ENCODE measurements around the gene AGPAT2. TPM values are rescaled to one million over a fixed set of nuclear protein-coding genes. Genes with fewer than 3 reads are reported as not detected.
A peak's percentile ranks its signal among the peaks of the same experiment; 100 is the strongest.

Gene AGPAT2
- total RNA-seq, 1 donor from 2014 or later, result 40.5 TPM

DNA sequence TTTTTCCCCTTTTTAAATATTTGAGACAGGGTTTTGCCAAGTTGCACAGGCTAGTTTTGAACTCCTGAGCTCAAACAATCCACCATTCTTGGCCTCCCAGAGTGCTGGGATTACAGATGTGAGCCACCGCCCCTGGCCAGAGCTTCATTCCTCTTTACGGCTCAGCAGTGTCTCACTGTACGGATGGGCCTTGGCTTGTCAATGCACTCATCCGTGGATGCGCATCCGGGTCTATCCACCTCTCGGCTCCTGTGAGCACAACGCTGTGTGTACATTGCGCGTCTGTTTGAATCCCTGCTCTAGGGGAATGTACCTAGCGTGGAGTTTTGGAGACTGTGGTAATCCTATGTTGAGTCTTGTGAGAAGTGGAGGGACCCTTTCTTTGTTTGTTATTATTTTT, 35.4 kb downstream of the AGPAT2 start:
- Mint-ChIP-seq H3K27me3 (ENCODE audit: low read depth) (peaks cover 19% of the 10 kb centered on the region), H3K36me3 (ENCODE audit: low read depth) (no peaks in the 10 kb centered on the region), H3K9me3 (no peaks in the 10 kb centered on the region), H3K27ac (no peak overlapping the region), H3K4me1 (ENCODE audit: low read depth) (no peaks in the 10 kb centered on the region), H3K4me3 (ENCODE audit: low read depth) (no peak overlapping the region)
- DNase-seq (ENCODE audit: low spot score), result no peak
- intact Hi-C loops (cut with micrococcal nuclease), result no loop called here

GRCh38 chr9:136650648-136651047, 36.6 kb downstream of the AGPAT2 start:
- DNase-seq (ENCODE audit: low spot score), result no peak
- H3K4me1 Mint-ChIP-seq (ENCODE audit: low read depth), result no peaks in the 10 kb centered on the region
- H3K27ac Mint-ChIP-seq, result no peak overlapping the region
- H3K27me3 Mint-ChIP-seq (ENCODE audit: low read depth), result peaks cover 17% of the 10 kb centered on the region
- H3K4me3 Mint-ChIP-seq (ENCODE audit: low read depth), result no peak overlapping the region
- intact Hi-C loops (cut with micrococcal nuclease), result no loop called here
- H3K9me3 Mint-ChIP-seq, result no peaks in the 10 kb centered on the region
- no peaks in the 10 kb centered on the region for H3K36me3 Mint-ChIP-seq (ENCODE audit: low read depth)

DNA sequence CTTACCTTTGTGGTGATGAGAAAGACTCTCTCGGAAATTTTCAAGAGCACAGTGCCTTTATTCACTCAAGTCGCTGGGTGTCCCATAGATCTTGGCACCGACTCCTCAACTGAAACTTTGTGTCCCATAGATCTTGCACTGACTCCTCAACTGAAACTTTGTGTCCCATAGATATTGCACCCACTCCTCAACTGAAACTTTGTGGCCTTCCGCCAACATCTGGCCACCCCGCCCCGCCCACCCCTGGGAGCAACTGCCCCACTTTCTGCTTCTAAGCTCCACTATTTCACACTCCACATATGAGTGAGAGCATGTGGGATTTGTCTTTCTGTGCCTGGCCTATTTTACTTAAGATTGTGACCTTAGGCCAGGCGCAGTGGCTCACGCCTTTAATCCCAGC, 37.2 kb downstream of the AGPAT2 start:
- Mint-ChIP-seq H3K27me3 (ENCODE audit: low read depth) (peaks cover 17% of the 10 kb centered on the region), H3K36me3 (ENCODE audit: low read depth) (no peaks in the 10 kb centered on the region), H3K4me1 (ENCODE audit: low read depth) (no peaks in the 10 kb centered on the region), H3K9me3 (no peaks in the 10 kb centered on the region), H3K4me3 (ENCODE audit: low read depth) (no peak overlapping the region), H3K27ac (no peak overlapping the region)
- intact Hi-C loops (cut with micrococcal nuclease), result no loop called here
- no peak for DNase-seq (ENCODE audit: low spot score)

DNA sequence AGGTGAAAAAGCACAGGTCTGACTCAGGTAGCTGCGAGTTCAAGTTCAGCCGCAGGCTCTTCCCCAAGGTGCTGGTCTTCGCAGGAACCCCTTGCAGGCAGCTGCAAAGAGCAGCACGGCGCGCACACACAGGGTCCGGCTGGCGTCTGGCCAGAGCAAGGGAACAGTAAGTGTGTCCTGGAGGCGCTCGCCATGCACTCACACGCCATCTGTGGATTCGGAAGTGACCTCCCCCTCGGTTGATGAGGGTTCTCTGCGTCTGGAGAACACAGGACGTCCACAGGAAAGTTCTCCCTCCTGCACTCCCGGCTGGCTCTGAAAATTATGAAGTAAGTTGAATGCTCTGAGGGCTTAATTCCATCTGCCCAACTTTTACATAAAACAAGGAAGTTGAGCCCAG, 38.5 kb downstream of the AGPAT2 start:
- DNase-seq (ENCODE audit: low spot score), result no peak

DNA sequence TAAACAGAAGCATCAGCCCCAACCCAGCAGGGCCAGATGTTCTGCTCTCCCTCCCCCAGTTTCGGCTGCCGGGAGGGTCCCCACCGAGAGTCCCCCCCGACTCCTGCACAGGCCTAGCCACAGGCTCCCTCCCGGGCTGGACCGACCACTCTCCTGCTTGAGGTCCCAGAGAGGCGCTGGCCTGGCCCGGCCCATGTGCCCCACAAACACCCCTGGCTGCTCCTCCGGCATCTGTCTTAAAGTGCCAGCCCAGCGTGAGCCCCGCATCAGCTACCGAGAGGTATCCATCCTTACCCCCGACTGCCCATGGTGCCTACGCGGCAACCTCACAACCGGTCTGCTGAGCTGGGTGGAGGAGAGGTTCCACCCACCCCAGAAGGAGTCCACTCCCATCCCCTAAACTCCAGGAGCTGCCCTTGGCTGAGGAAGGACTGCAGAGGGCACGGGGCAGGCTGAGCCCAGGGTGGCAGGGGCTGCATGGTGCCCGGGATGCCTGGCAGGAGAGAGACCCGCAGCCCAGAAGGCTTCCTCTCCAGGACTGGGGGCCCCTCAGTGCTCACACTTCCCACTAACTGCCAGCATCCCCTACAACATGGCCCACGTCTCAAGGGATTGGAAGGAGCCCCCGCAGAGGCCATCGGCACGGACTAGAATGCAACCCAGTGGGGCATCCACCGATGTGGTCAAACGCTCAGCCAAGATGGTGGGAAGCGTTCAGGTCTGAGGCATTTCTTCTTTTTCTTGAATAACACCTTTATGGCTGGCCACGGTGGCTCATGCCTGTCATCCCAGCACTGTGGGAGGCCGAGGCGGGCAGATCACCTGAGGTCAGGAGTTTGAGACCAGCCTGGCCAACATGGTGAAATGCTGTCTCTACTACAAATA, 40.2 kb downstream of the AGPAT2 start:
- DNase-seq (ENCODE audit: low spot score), result no peak
- intact Hi-C loops (cut with micrococcal nuclease), result no loop called here
- Mint-ChIP-seq H3K4me1 (ENCODE audit: low read depth) (no peaks in the 10 kb centered on the region), H3K27me3 (ENCODE audit: low read depth) (peaks cover 31% of the 10 kb centered on the region), H3K36me3 (ENCODE audit: low read depth) (no peaks in the 10 kb centered on the region), H3K27ac (no peak overlapping the region), H3K9me3 (no peaks in the 10 kb centered on the region), H3K4me3 (ENCODE audit: low read depth) (no peak overlapping the region)

More for the DNA sequence above, 38.5 kb downstream of the AGPAT2 start:
- H3K4me1 Mint-ChIP-seq (ENCODE audit: low read depth), result no peaks in the 10 kb centered on the region
- no peaks in the 10 kb centered on the region for H3K36me3 Mint-ChIP-seq (ENCODE audit: low read depth)
- H3K9me3 Mint-ChIP-seq, result no peaks in the 10 kb centered on the region
- no peak overlapping the region for H3K4me3 Mint-ChIP-seq (ENCODE audit: low read depth)
- peaks cover 20% of the 10 kb centered on the region for H3K27me3 Mint-ChIP-seq (ENCODE audit: low read depth)
- no peak overlapping the region for H3K27ac Mint-ChIP-seq
- intact Hi-C loops (cut with micrococcal nuclease), result no loop called here

DNA sequence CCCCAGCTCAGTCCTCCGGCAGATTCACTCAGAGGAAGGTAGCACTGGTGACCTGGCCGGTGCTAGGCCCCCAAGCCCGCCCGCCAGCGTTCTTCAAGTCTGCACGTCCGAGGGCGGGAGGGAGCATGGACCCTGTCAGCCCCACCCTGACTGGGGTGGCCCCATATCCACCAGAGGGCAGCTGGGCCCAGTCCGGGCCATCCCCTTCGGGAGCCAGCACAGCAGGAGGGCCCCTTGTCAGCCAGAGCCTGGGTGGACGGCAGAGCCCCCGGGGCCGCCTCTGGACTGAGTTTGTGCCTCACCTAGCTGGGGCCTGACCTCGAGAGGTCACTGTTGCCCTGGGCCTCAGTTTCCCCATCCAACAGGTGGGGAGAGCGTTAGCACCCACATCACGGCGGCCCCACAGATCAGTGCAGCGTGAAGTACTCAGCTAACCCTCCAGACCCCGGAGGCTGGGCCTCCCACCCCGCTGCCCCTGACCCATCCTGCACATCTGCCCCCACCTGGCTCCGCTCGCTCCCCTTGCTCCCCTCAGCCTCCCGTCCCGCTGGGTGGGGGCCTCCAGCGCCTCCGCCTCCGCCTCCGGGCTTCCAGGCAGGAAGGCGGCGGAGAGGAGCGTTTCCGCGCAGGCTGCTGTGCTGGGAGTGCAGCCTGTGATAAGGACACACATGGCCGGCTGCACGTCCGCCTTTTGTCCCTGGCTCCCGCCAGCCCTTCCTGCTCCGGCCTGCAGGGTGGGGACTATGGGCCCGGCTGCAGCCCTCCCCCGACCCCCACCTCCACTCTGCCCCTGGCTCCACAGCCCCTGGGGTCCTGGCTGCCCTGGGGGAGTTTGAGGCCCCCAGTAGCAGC, 41.1 kb downstream of the AGPAT2 start:
- no peaks in the 10 kb centered on the region for H3K4me1 Mint-ChIP-seq (ENCODE audit: low read depth)
- no peak for DNase-seq (ENCODE audit: low spot score)
- H3K27me3 Mint-ChIP-seq (ENCODE audit: low read depth), result peaks cover 31% of the 10 kb centered on the region
- H3K36me3 Mint-ChIP-seq (ENCODE audit: low read depth), result no peaks in the 10 kb centered on the region
- no peak overlapping the region for H3K4me3 Mint-ChIP-seq (ENCODE audit: low read depth)
- intact Hi-C loops (cut with micrococcal nuclease), result no loop called here
- H3K27ac Mint-ChIP-seq, result no peak overlapping the region
- no peaks in the 10 kb centered on the region for H3K9me3 Mint-ChIP-seq

- no peak overlapping the region for H3K4me3 Mint-ChIP-seq (ENCODE audit: low read depth)
- H3K36me3 Mint-ChIP-seq (ENCODE audit: low read depth), result no peaks in the 10 kb centered on the region
These were observed 41.8 kb downstream of the AGPAT2 start for GRCh38 chr9:136645352-136645902.

DNA sequence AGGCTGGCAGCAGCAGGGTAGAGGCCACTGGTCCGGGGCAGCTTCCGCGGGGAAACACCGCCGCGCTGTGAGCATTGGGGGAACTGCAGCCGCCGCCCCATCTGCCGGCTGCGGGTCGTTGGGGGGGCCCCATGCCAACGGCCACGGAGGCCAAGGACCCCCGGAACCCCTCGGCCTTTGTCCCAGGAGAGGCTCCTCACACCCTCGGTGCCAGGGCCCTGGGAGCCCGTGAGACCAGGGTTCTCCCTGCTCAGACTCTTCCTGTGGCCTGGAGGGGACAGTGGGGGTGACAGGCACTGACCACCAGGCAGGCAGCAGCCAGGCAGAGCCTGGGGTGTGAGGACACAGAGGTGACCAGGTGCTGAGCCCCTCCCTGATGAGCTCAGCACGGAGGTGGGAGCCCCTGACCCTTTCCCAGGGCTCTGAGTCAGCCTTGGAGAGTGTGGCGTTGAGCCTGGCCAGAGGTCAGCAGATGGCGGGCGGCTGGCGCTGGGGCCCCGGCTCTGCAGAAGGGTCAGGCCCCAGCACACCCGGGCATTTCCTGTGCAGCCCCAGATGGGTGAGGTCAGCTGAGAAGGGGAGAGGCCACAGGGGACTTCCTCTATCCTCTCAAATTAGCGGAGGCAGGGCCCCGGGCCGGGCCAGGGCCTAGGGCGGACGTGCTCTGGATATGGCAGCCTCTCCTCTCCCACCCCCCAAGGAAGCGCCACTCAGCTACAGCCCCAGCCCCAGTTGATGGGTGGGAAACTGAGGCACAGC, 42.5 kb downstream of the AGPAT2 start:
- no peaks in the 10 kb centered on the region for H3K36me3 Mint-ChIP-seq (ENCODE audit: low read depth)
- no peak overlapping the region for H3K4me3 Mint-ChIP-seq (ENCODE audit: low read depth)
- DNase-seq (ENCODE audit: low spot score), result peak; percentile 64
- H3K4me1 Mint-ChIP-seq (ENCODE audit: low read depth), result no peaks in the 10 kb centered on the region
- H3K27ac Mint-ChIP-seq, result no peak overlapping the region
- intact Hi-C loops (cut with micrococcal nuclease), result loop anchor here (1.0 kb wide), 1 partner anchor 159 kb away; no protein-coding TSS in a partner anchor
- H3K9me3 Mint-ChIP-seq, result no peaks in the 10 kb centered on the region
- peaks cover 29% of the 10 kb centered on the region for H3K27me3 Mint-ChIP-seq (ENCODE audit: low read depth)

More at GRCh38 chr9:136645352-136645902, 41.8 kb downstream of the AGPAT2 start:
- intact Hi-C loops (cut with micrococcal nuclease), result no loop called here
- no peaks in the 10 kb centered on the region for H3K4me1 Mint-ChIP-seq (ENCODE audit: low read depth)
- H3K27me3 Mint-ChIP-seq (ENCODE audit: low read depth), result peaks cover 31% of the 10 kb centered on the region
- no peak for DNase-seq (ENCODE audit: low spot score)
- H3K27ac Mint-ChIP-seq, result no peak overlapping the region
- no peaks in the 10 kb centered on the region for H3K9me3 Mint-ChIP-seq

- Mint-ChIP-seq H3K9me3 (no peaks in the 10 kb centered on the region), H3K27ac (no peak overlapping the region), H3K4me1 (ENCODE audit: low read depth) (no peaks in the 10 kb centered on the region), H3K36me3 (ENCODE audit: low read depth) (no peaks in the 10 kb centered on the region), H3K27me3 (ENCODE audit: low read depth) (peaks cover 28% of the 10 kb centered on the region), H3K4me3 (ENCODE audit: low read depth) (no peak overlapping the region)
- intact Hi-C loops (cut with micrococcal nuclease), result loop anchor here (1.0 kb wide), 1 partner anchor 159 kb away; no protein-coding TSS in a partner anchor
- no peak for DNase-seq (ENCODE audit: low spot score)
These were observed 43.0 kb downstream of the AGPAT2 start for GRCh38 chr9:136644343-136644592.

DNA sequence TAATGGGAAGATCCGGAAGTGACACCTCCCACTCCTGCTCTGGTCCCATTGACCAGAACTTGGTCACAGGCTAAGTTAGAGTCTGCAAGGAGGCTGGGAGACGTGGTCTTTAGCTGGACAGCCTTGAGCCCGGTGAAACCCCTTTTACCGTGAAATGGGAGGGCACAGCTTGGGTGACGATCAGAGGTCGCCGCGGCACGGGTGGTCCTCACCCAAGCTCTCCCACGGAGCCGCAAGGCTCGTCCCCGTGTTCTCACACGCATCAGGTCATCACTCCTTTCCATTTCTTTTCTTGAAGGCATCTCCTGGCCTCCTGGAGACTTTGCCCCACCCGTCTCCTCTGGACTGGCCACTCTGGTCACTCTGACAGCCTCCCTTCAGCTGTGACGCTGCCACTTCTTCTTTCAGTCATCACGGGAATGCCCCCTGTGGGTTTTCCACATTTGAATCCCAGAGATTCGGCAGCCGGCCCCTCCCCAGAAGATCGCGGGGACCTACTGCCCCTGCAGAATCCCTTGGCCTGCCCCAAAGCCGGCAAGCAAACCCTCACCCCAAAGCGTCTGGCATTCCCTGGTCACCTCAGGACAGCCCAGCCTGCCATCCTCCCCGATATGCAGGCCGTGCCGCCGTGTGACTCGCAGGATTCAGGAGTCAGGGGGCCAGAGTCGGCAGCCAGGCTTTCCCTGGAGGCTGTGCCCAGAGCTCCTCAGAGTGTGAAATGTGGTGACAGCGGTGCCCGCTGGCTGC, 43.5 kb downstream of the AGPAT2 start:
- intact Hi-C loops (cut with micrococcal nuclease), result loop anchor here (1.0 kb wide), 1 partner anchor 158 kb away; no protein-coding TSS in a partner anchor
- H3K4me3 Mint-ChIP-seq (ENCODE audit: low read depth), result no peak overlapping the region
- no peak for DNase-seq (ENCODE audit: low spot score)
- H3K36me3 Mint-ChIP-seq (ENCODE audit: low read depth), result no peaks in the 10 kb centered on the region
- peaks cover 24% of the 10 kb centered on the region for H3K27me3 Mint-ChIP-seq (ENCODE audit: low read depth)
- H3K9me3 Mint-ChIP-seq, result no peaks in the 10 kb centered on the region
- no peaks in the 10 kb centered on the region for H3K4me1 Mint-ChIP-seq (ENCODE audit: low read depth)
- no peak overlapping the region for H3K27ac Mint-ChIP-seq

DNA sequence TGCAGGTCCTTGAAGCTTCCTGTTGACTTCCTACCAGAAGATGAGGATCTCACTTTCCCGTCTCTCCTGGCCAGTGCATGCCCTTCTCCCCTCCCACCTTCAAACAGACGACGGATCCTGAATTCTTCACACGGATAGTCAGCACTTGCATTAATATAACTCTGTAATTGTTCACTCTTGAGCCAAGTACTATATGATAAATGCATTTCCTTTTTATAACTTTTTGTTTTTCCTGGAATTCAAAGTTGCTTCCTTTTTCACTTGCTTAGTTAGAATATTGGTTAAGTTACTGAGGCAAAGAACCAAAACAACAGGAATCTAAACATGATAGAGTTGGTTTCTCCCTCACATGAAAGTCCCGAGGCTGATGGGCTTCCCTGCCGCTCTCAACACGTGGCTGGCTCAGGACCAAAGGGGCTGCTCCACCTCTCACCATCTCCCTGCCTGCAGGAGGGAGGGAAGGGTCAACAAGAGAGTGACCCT, 44.8 kb downstream of the AGPAT2 start:
- Mint-ChIP-seq H3K9me3 (no peaks in the 10 kb centered on the region), H3K36me3 (ENCODE audit: low read depth) (no peaks in the 10 kb centered on the region), H3K4me1 (ENCODE audit: low read depth) (no peaks in the 10 kb centered on the region), H3K4me3 (ENCODE audit: low read depth) (no peak overlapping the region), H3K27ac (no peak overlapping the region), H3K27me3 (ENCODE audit: low read depth) (peaks cover 21% of the 10 kb centered on the region)
- DNase-seq (ENCODE audit: low spot score), result no peak
- intact Hi-C loops (cut with micrococcal nuclease), result no loop called here

All from activated T-helper 2 cell treated with anti-CD3 and anti-CD28 coated beads, Interferon-gamma antibody, Interleukin-2, Interleukin-4, amounts not matched to agents 10 μg/mL and 5 μg/mL and 100 μg/mL, durations not matched to agents 14 hours and 24 hours and 36 hours (primary cell).